ENCODE measurements around the gene NDUFV2.

NDUFV2 gene

GRCh38 chr18:9102508-9103375 lies at the start of gene NDUFV2:
NDUFV2 (plus strand) TSS chr18:9102699; CDS start chr18:9102744, 45 bp downstream.
- Histone ChIP-seq H3K4me1 (ENCODE audit: insufficient read depth, low read length) (peaks cover 30% of the 10 kb centered on the region), H3K9ac (ENCODE audit: low read depth, low read length) (peak within 1 kb of the TSS; percentile 100), H3K36me3 (ENCODE audit: insufficient read depth, low read length) (no peaks in the 10 kb centered on the region), H3K9me3 (ENCODE audit: control insufficient read depth, insufficient read depth, low read length) (no peaks in the 10 kb centered on the region)

DNA sequence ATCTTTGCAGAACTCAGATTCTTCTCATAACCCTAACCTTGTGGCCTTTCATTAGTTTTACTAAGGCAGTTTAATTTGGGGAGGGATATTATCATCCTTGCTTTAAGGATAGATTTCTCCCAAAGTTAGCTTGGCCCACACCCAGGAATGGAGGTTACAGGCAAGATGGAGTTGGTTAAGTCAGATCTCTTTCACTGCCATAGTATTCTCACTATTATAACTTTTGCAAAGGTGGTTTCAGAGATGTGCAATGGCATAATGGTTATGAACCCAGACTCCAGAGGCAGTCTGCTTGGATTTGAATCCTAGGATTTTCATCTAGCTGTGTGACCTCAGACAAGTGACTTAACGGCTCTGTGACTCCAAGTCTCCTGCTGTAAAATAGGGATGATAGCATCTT lies 48.7 kb upstream of the NDUFV2 start:
- H3K9me3 ChIP-seq (ENCODE audit: control insufficient read depth, insufficient read depth, low read length), result peaks cover 5% of the 10 kb centered on the region; the same call in 1 of the 2 replicates
- no peaks in the 10 kb centered on the region for H3K36me3 ChIP-seq (ENCODE audit: insufficient read depth, low read length)
- H3K9ac ChIP-seq (ENCODE audit: low read depth, low read length), result no peak overlapping the region
- H3K4me1 ChIP-seq (ENCODE audit: insufficient read depth, low read length), result no peaks in the 10 kb centered on the region

DNA sequence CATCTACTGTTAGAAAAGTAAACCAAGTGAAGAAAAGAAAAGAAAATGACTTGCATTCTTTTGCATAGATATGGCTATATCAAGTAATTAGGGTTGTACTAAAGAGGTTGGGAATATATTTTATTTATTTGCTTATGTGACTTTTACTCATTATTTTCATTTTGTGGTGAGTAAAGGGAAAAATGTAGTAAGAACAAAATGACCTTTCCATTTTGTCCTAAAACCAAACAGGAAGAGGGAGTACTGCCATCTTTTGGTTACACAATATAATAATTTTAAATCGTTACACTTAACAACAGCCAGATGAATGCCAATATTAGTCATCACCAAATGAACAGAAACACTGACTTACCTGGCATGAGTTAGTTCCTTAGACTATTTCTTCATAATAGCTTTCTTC lies 47.3 kb upstream of the NDUFV2 start:
- no peak overlapping the region for H3K9ac ChIP-seq (ENCODE audit: low read depth, low read length)
- H3K4me1 ChIP-seq (ENCODE audit: insufficient read depth, low read length), result no peaks in the 10 kb centered on the region
- no peaks in the 10 kb centered on the region for H3K36me3 ChIP-seq (ENCODE audit: insufficient read depth, low read length)
- no peaks in the 10 kb centered on the region; the same call in 1 of the 2 replicates for H3K9me3 ChIP-seq (ENCODE audit: control insufficient read depth, insufficient read depth, low read length)

GRCh38 chr18:9055626-9056025 lies 46.9 kb upstream of the NDUFV2 start:
- Histone ChIP-seq H3K9ac (ENCODE audit: low read depth, low read length) (no peak overlapping the region), H3K9me3 (ENCODE audit: control insufficient read depth, insufficient read depth, low read length) (no peaks in the 10 kb centered on the region; the same call in 1 of the 2 replicates), H3K36me3 (ENCODE audit: insufficient read depth, low read length) (no peaks in the 10 kb centered on the region), H3K4me1 (ENCODE audit: insufficient read depth, low read length) (no peaks in the 10 kb centered on the region)

DNA sequence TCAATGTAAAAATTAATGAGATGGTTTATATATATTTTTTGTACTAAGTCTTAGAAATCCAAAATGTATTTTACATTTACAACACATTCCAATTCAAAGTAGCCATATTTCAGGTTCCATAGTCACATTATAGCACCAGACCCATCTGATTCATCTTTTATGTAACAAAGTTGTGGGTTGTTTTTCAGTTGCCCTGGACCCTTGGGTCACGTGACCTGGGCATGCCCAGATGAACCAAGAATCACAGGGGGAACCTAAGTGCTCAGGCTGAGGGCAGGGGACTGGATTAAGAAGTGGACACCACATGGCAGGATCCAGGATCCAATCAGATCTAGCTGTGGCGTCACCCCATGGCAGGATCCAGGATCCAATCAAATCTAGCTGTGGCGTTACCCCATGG lies 44.9 kb upstream of the NDUFV2 start:
- no peaks in the 10 kb centered on the region for H3K9me3 ChIP-seq (ENCODE audit: control insufficient read depth, insufficient read depth, low read length)
- no peaks in the 10 kb centered on the region for H3K36me3 ChIP-seq (ENCODE audit: insufficient read depth, low read length)
- no peaks in the 10 kb centered on the region for H3K4me1 ChIP-seq (ENCODE audit: insufficient read depth, low read length)
- H3K9ac ChIP-seq (ENCODE audit: low read depth, low read length), result no peak overlapping the region

- Histone ChIP-seq H3K4me1 (ENCODE audit: insufficient read depth, low read length) (no peaks in the 10 kb centered on the region), H3K9ac (ENCODE audit: low read depth, low read length) (no peak overlapping the region)
Measured at GRCh38 chr18:9058406-9058805, 44.1 kb upstream of the NDUFV2 start.

DNA sequence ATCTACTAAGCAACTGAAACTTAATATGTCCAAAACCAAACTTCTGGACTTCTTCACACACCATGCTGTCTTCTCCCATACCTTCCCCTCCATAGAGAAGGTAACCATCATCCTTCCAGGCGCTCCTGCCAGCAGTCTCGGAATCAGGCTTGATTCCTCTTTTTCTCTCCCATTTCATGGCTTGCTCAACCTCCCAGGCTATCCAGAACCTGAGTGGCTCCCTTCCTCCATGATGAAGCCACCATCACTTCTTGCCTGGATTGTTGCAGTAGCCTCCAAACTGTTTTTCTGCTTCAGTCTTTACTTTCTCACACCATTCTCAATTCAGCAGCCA lies 40.1 kb upstream of the NDUFV2 start:
- Histone ChIP-seq H3K9ac (ENCODE audit: low read depth, low read length) (no peak overlapping the region), H3K4me1 (ENCODE audit: insufficient read depth, low read length) (no peaks in the 10 kb centered on the region), H3K36me3 (ENCODE audit: insufficient read depth, low read length) (no peaks in the 10 kb centered on the region), H3K9me3 (ENCODE audit: control insufficient read depth, insufficient read depth, low read length) (no peaks in the 10 kb centered on the region)

More at GRCh38 chr18:9058406-9058805, 44.1 kb upstream of the NDUFV2 start:
- H3K36me3 ChIP-seq (ENCODE audit: insufficient read depth, low read length), result no peaks in the 10 kb centered on the region
- H3K9me3 ChIP-seq (ENCODE audit: control insufficient read depth, insufficient read depth, low read length), result no peaks in the 10 kb centered on the region

GRCh38 chr18:9065864-9066263 lies 36.6 kb upstream of the NDUFV2 start:
- H3K9ac ChIP-seq (ENCODE audit: low read depth, low read length), result no peak overlapping the region

DNA sequence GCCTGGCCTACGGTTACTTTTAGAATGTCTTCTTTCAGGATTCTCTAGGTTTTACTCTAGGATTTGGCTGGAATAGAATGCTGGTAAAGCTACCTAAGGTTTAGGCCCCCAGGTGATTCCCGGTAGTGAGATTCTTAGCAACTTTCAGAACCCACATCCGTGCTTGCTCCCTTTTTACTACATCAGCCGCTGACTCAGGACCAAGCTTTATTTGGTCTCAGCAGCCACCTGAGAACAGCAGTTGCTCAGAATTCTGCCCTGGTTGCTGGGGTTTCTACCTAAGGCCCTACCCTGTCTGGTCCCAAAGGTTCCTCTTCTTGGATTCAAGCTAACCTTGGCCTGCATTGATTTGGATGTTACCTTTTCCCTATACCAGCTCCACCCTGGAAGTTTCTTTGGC lies 36.1 kb upstream of the NDUFV2 start:
- Histone ChIP-seq H3K9me3 (ENCODE audit: control insufficient read depth, insufficient read depth, low read length) (no peaks in the 10 kb centered on the region), H3K4me1 (ENCODE audit: insufficient read depth, low read length) (0 out of 2 replicates have a peak, but pooled peaks cover 6% of the 10 kb centered on the region), H3K9ac (ENCODE audit: low read depth, low read length) (no peak overlapping the region), H3K36me3 (ENCODE audit: insufficient read depth, low read length) (no peaks in the 10 kb centered on the region)

More at GRCh38 chr18:9065864-9066263, 36.6 kb upstream of the NDUFV2 start:
- Histone ChIP-seq H3K36me3 (ENCODE audit: insufficient read depth, low read length) (no peaks in the 10 kb centered on the region), H3K9me3 (ENCODE audit: control insufficient read depth, insufficient read depth, low read length) (no peaks in the 10 kb centered on the region), H3K4me1 (ENCODE audit: insufficient read depth, low read length) (0 out of 2 replicates have a peak, but pooled peaks cover 6% of the 10 kb centered on the region)

GRCh38 chr18:9066817-9067306 lies 35.6 kb upstream of the NDUFV2 start:
- Histone ChIP-seq H3K36me3 (ENCODE audit: insufficient read depth, low read length) (no peaks in the 10 kb centered on the region), H3K4me1 (ENCODE audit: insufficient read depth, low read length) (0 out of 2 replicates have a peak, but pooled peaks cover 6% of the 10 kb centered on the region), H3K9ac (ENCODE audit: low read depth, low read length) (no peak overlapping the region), H3K9me3 (ENCODE audit: control insufficient read depth, insufficient read depth, low read length) (no peaks in the 10 kb centered on the region)

- Histone ChIP-seq H3K4me1 (ENCODE audit: insufficient read depth, low read length) (0 out of 2 replicates have a peak, but pooled peaks cover 6% of the 10 kb centered on the region), H3K9ac (ENCODE audit: low read depth, low read length) (no peak overlapping the region), H3K9me3 (ENCODE audit: control insufficient read depth, insufficient read depth, low read length) (no peaks in the 10 kb centered on the region), H3K36me3 (ENCODE audit: insufficient read depth, low read length) (no peaks in the 10 kb centered on the region)
Measured at GRCh38 chr18:9067823-9068222, 34.7 kb upstream of the NDUFV2 start.

DNA sequence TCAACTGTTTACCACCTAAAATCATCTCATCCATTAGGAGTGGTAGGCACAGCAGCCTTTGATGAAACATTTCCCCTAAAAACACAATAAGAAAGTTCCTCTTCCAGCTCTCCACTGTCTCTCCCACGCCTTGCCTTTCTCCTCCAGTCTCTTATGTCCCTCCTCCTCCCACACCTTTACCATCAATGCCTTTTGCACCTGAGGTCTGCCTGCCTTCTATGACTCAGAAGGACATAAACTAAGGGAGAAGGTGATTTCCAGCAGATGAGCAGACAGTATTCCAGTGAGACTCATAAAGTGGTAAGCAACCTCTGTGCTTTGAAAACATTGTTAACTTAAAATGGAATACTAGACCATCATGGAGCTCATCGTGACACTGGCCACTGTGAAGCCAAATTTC lies 34.2 kb upstream of the NDUFV2 start:
- no peaks in the 10 kb centered on the region for H3K36me3 ChIP-seq (ENCODE audit: insufficient read depth, low read length)
- 0 out of 2 replicates have a peak, but pooled peaks cover 6% of the 10 kb centered on the region for H3K4me1 ChIP-seq (ENCODE audit: insufficient read depth, low read length)
- H3K9ac ChIP-seq (ENCODE audit: low read depth, low read length), result no peak overlapping the region
- no peaks in the 10 kb centered on the region for H3K9me3 ChIP-seq (ENCODE audit: control insufficient read depth, insufficient read depth, low read length)

DNA sequence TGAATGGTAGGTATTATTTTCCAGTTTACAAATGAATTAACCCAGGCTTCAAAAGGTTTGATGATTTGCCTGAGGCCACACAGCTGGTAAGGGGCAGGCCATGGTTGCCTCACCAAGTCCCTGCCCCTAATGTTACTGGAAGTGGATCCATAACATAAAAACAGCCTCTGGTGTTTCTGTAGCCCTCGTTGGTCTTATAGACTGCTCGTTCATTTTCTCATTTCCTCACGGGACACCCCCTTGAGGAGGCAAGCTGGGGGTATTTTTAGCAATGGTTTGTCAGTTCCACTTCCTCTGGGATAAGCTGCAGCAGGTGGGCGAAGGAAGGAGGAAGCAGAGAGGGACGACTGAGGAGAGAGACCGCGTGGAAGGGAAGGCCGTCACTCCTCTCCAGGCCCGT lies 32.9 kb upstream of the NDUFV2 start:
- Histone ChIP-seq H3K9me3 (ENCODE audit: control insufficient read depth, insufficient read depth, low read length) (no peaks in the 10 kb centered on the region), H3K9ac (ENCODE audit: low read depth, low read length) (no peak overlapping the region), H3K36me3 (ENCODE audit: insufficient read depth, low read length) (no peaks in the 10 kb centered on the region), H3K4me1 (ENCODE audit: insufficient read depth, low read length) (0 out of 2 replicates have a peak, but pooled peaks cover 6% of the 10 kb centered on the region)

DNA sequence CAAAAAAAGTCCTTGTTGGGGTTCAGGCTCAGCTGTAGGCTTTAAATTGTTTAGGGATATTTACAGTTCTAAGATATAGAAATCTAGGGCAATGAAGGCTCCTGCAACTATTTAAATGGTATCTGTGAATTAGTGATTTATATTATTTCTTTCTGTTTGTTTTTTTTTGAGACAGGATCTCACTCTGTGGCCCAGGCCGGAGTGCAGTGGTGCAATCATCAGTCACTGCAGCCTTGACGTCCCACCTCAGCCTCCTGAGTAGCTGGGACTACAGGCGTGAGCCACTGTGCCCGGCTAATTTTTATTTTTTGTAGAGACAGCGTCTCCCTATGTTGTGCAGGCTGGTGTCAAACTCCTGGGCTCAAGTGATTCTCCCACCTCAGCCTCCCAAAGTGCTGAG lies 32.3 kb upstream of the NDUFV2 start:
- H3K4me1 ChIP-seq (ENCODE audit: insufficient read depth, low read length), result 0 out of 2 replicates have a peak, but pooled peaks cover 6% of the 10 kb centered on the region
- no peaks in the 10 kb centered on the region for H3K36me3 ChIP-seq (ENCODE audit: insufficient read depth, low read length)
- no peak overlapping the region for H3K9ac ChIP-seq (ENCODE audit: low read depth, low read length)

More for the DNA sequence above, 32.3 kb upstream of the NDUFV2 start:
- H3K9me3 ChIP-seq (ENCODE audit: control insufficient read depth, insufficient read depth, low read length), result no peaks in the 10 kb centered on the region
